NT2/D1 (cell line): ENCODE results near the gene ARSJ.

Experiments
- DNase-seq: peaks from one replicate; pipeline ENCODE4 v3.0.0-alpha.2; 2011; ENCODE audit warnings: low read depth, low spot score
- H3K27me3 ChIP-seq: 2 replicates; pipeline ENCODE4 v1.6.0; 2011; ENCODE audit warnings: mild to moderate bottlenecking; ENCODE audit not compliant: insufficient read length, insufficient read depth
- H3K36me3 ChIP-seq: 2 replicates; pipeline ENCODE4 v1.6.1; 2011; ENCODE audit warnings: mild to moderate bottlenecking, low read length, mixed read lengths; ENCODE audit not compliant: insufficient read depth, insufficient read length
- H3K4me1 ChIP-seq: 2 replicates; pipeline ENCODE4 v1.5.1; 2011; ENCODE audit not compliant: insufficient read depth, insufficient read length
- H3K4me3 ChIP-seq: 2 replicates; pipeline ENCODE4 v1.5.1; 2011; ENCODE audit warnings: low read depth; ENCODE audit not compliant: insufficient read length
- H3K9ac ChIP-seq: 2 replicates; pipeline ENCODE4 v1.6.0; 2011; ENCODE audit warnings: low read depth; ENCODE audit not compliant: insufficient read length
- H3K9me3 ChIP-seq: 2 replicates; pipeline ENCODE4 v1.5.1; 2011; ENCODE audit warnings: mild to moderate bottlenecking, low read length; ENCODE audit not compliant: insufficient read depth
- SUZ12 ChIP-seq: IDR thresholded peaks from 2 replicates; pipeline ENCODE4 v1.6.1; 2011; ENCODE audit not compliant: insufficient read length, insufficient read depth; ENCODE audit errors: extremely low read depth
- YY1 ChIP-seq: IDR thresholded peaks from 2 replicates; pipeline ENCODE4 v1.6.1; 2011; ENCODE audit not compliant: insufficient read length, insufficient read depth
- ZNF274 ChIP-seq: IDR thresholded peaks from 2 replicates; pipeline ENCODE4 v1.6.1; 2011; ENCODE audit warnings: mild to moderate bottlenecking, low read depth, low read length

Gene ARSJ

GRCh38 chr4:113893546-113893945 is 85.9 kb downstream of the ARSJ start:
- H3K4me3 ChIP-seq: no peak overlapping the region
- H3K9me3 ChIP-seq: no peaks in the 10 kb centered on the region
- H3K36me3 ChIP-seq: no peaks in the 10 kb centered on the region
- DNase-seq: no peak
- no peaks in the 10 kb centered on the region for H3K27me3 ChIP-seq
- TF ChIP-seq ZNF274: no peak
- H3K9ac ChIP-seq: no peak overlapping the region
- H3K4me1 ChIP-seq: no peaks in the 10 kb centered on the region

- Histone ChIP-seq H3K4me1 (no peaks in the 10 kb centered on the region), H3K36me3 (no peaks in the 10 kb centered on the region), H3K4me3 (no peak overlapping the region), H3K9me3 (no peaks in the 10 kb centered on the region), H3K9ac (no peak overlapping the region), H3K27me3 (no peaks in the 10 kb centered on the region)
- TF ChIP-seq SUZ12 (no peak), ZNF274 (no peak), YY1 (no peak)
- no peak for DNase-seq
Observed at GRCh38 chr4:113888006-113888405, 91.4 kb downstream of the ARSJ start.

GRCh38 chr4:113885291-113885690 is 94.2 kb downstream of the ARSJ start:
- Histone ChIP-seq H3K36me3 (no peaks in the 10 kb centered on the region), H3K9ac (no peak overlapping the region), H3K4me1 (no peaks in the 10 kb centered on the region), H3K27me3 (no peaks in the 10 kb centered on the region), H3K9me3 (no peaks in the 10 kb centered on the region), H3K4me3 (no peak overlapping the region)
- no peak for TF ChIP-seq ZNF274
- TF ChIP-seq YY1: no peak
- no peak for TF ChIP-seq SUZ12
- no peak for DNase-seq

- Histone ChIP-seq H3K9me3 (no peaks in the 10 kb centered on the region), H3K4me1 (no peaks in the 10 kb centered on the region), H3K4me3 (no peak overlapping the region), H3K36me3 (no peaks in the 10 kb centered on the region), H3K27me3 (no peaks in the 10 kb centered on the region), H3K9ac (no peak overlapping the region)
- TF ChIP-seq YY1 (no peak), SUZ12 (no peak), ZNF274 (no peak)
- DNase-seq: no peak
Observed at GRCh38 chr4:113884655-113885054, 94.8 kb downstream of the ARSJ start.

GRCh38 chr4:113882668-113883067 is 96.8 kb downstream of the ARSJ start:
- Histone ChIP-seq H3K9me3 (no peaks in the 10 kb centered on the region), H3K9ac (no peak overlapping the region), H3K4me1 (no peaks in the 10 kb centered on the region), H3K36me3 (no peaks in the 10 kb centered on the region), H3K27me3 (no peaks in the 10 kb centered on the region), H3K4me3 (no peak overlapping the region)
- no peak for TF ChIP-seq SUZ12
- no peak for TF ChIP-seq ZNF274
- TF ChIP-seq YY1: no peak
- DNase-seq: no peak

GRCh38 chr4:113881256-113881655 is 98.2 kb downstream of the ARSJ start:
- H3K4me1 ChIP-seq: no peaks in the 10 kb centered on the region
- H3K9me3 ChIP-seq: no peaks in the 10 kb centered on the region
- H3K4me3 ChIP-seq: no peak overlapping the region
- TF ChIP-seq SUZ12 (no peak), YY1 (no peak), ZNF274 (no peak)
- H3K27me3 ChIP-seq: no peaks in the 10 kb centered on the region
- no peak overlapping the region for H3K9ac ChIP-seq
- no peak for DNase-seq
- H3K36me3 ChIP-seq: no peaks in the 10 kb centered on the region

GRCh38 chr4:113880240-113881028 is 99.0 kb downstream of the ARSJ start:
- Histone ChIP-seq H3K4me1 (no peaks in the 10 kb centered on the region), H3K4me3 (no peak overlapping the region), H3K36me3 (no peaks in the 10 kb centered on the region), H3K9ac (no peak overlapping the region), H3K27me3 (no peaks in the 10 kb centered on the region), H3K9me3 (no peaks in the 10 kb centered on the region)
- no peak for TF ChIP-seq SUZ12
- TF ChIP-seq YY1: no peak
- TF ChIP-seq ZNF274: no peak
- no peak for DNase-seq

GRCh38 chr4:113878668-113879067 is 100.8 kb downstream of the ARSJ start:
- H3K9ac ChIP-seq: no peak overlapping the region
- H3K27me3 ChIP-seq: no peaks in the 10 kb centered on the region
- H3K9me3 ChIP-seq: no peaks in the 10 kb centered on the region
- no peaks in the 10 kb centered on the region for H3K36me3 ChIP-seq
- H3K4me1 ChIP-seq: no peaks in the 10 kb centered on the region
- peak; percentile 65 for DNase-seq
- H3K4me3 ChIP-seq: no peak overlapping the region
- TF ChIP-seq YY1 (no peak), SUZ12 (no peak), ZNF274 (no peak)
